GM23338 (cell line): ENCODE results near the gene BEST4. TPM values are rescaled to one million over a fixed set of nuclear protein-coding genes. Genes with fewer than 3 reads are reported as not detected.

Source experiments
- ATAC-seq: fragments of 200-7000 bp; cut with Tn5 transposase; 3 replicates; pipeline ENCODE4 v1.9.1; 2020
- DNase-seq: peaks from one replicate; pipeline ENCODE4 v3.0.0-alpha.2; 2015; ENCODE audit warnings: low spot score
- H2AFZ ChIP-seq: fragments of 200-600 bp; sonication (generic); 2 replicates; pipeline ENCODE4 v1.8.0; 2016; ENCODE audit warnings: antibody characterized with exemption, mild to moderate bottlenecking, moderate library complexity
- H3F3A ChIP-seq: fragments of 200-600 bp; sonication (generic); replicated peaks from 2 replicates; pipeline ENCODE4 v1.8.0; 2017; ENCODE audit warnings: antibody characterized with exemption, mixed run types, low read depth
- H3K27ac ChIP-seq: fragments of 200-600 bp; sonication (generic); 2 replicates; pipeline ENCODE4 v1.6.1; 2016; ENCODE audit warnings: low read depth
- H3K27me3 ChIP-seq: fragments of 200-600 bp; sonication (generic); 2 replicates; pipeline ENCODE4 v1.8.0; 2016; ENCODE audit warnings: mild to moderate bottlenecking, mixed run types, moderate library complexity; ENCODE audit not compliant: insufficient read depth
- H3K36me3 ChIP-seq: fragments of 200-600 bp; sonication (generic); 2 replicates; pipeline ENCODE4 v1.8.0; 2016; ENCODE audit warnings: mild to moderate bottlenecking; ENCODE audit not compliant: insufficient read depth
- H3K4me1 ChIP-seq: fragments of 200-600 bp; sonication (generic); 2 replicates; pipeline ENCODE4 v1.8.0; 2016; ENCODE audit warnings: mild to moderate bottlenecking, moderate library complexity; ENCODE audit not compliant: insufficient read depth
- H3K4me2 ChIP-seq: fragments of 200-600 bp; sonication (generic); 2 replicates; pipeline ENCODE4 v1.7.1; 2017; ENCODE audit warnings: mixed run types
- H3K4me3 ChIP-seq: fragments of 200-600 bp; sonication (generic); 2 replicates; pipeline ENCODE4 v1.6.1; 2016; ENCODE audit warnings: mixed run types
- H3K79me2 ChIP-seq: fragments of 200-600 bp; sonication (generic); replicated peaks from 2 replicates; pipeline ENCODE4 v1.8.0; 2017; ENCODE audit warnings: mild to moderate bottlenecking; ENCODE audit not compliant: insufficient read depth
- H3K9me2 ChIP-seq: fragments of 200-600 bp; sonication (generic); 2 replicates; pipeline ENCODE4 v1.8.0; 2017; ENCODE audit not compliant: insufficient read depth
- H4K20me1 ChIP-seq: fragments of 200-600 bp; sonication (generic); replicated peaks from 2 replicates; pipeline ENCODE4 v1.8.0; 2017; ENCODE audit warnings: mild to moderate bottlenecking; ENCODE audit not compliant: insufficient read depth
- H3K27ac Mint-ChIP-seq: 2 replicates; pipeline ENCODE4 v1.8.0; 2020; ENCODE audit warnings: inconsistent platforms, mild to moderate bottlenecking, moderate library complexity, mixed read lengths
- H3K27me3 Mint-ChIP-seq: 3 replicates; pipeline ENCODE4 v1.8.0; 2022; ENCODE audit warnings: low read depth, mild to moderate bottlenecking, moderate library complexity, mixed read lengths, inconsistent platforms; ENCODE audit not compliant: insufficient read depth, poor library complexity
- H3K36me3 Mint-ChIP-seq: 3 replicates; pipeline ENCODE4 v1.8.0; 2021; ENCODE audit warnings: low read depth, mild to moderate bottlenecking, inconsistent platforms, moderate library complexity, mixed read lengths
- H3K4me1 Mint-ChIP-seq: 3 replicates; pipeline ENCODE4 v1.8.0; 2020; ENCODE audit warnings: mild to moderate bottlenecking, inconsistent platforms, mixed read lengths
- H3K4me3 Mint-ChIP-seq: 3 replicates; pipeline ENCODE4 v1.8.0; 2021; ENCODE audit warnings: moderate library complexity, mild to moderate bottlenecking, inconsistent platforms, mixed read lengths
- H3K9me3 Mint-ChIP-seq: 3 replicates; pipeline ENCODE4 v1.8.0; 2020; ENCODE audit warnings: moderate library complexity, mild to moderate bottlenecking, inconsistent platforms, mixed read lengths
- CREB1 ChIP-seq: fragments of 250-450 bp; sonication (Bioruptor Pico); IDR thresholded peaks from 2 replicates; pipeline ENCODE4 v1.5.0; 2020; ENCODE audit warnings: low read depth, mild to moderate bottlenecking, moderate library complexity
- CTCF ChIP-seq, 2 experiments: fragments of 200-600 bp in 1 of 2; sonication (generic) in 1 of 2; conservative IDR thresholded peaks; 2 replicates each; pipeline versions ENCODE4 v1.5.1 to v1.6.1; 2016 to 2017; ENCODE audit warnings: antibody characterized with exemption in 2 of 2, low read depth in 2 of 2, mild to moderate bottlenecking in 2 of 2, moderate library complexity in 1 of 2
- EZH2 ChIP-seq: fragments of 200-600 bp; sonication (generic); IDR thresholded peaks from one replicate; pipeline ENCODE4 v1.8.0; 2017; ENCODE audit warnings: antibody characterized with exemption, mild to moderate bottlenecking, low read depth; ENCODE audit not compliant: unreplicated experiment
- JUNB ChIP-seq: IDR thresholded peaks from one replicate; pipeline ENCODE4 v1.6.1; 2016; ENCODE audit warnings: antibody characterized with exemption; ENCODE audit not compliant: unreplicated experiment
- POLR2AphosphoS5 ChIP-seq: IDR thresholded peaks from 2 replicates; pipeline ENCODE4 v1.6.1; 2016; ENCODE audit warnings: antibody characterized with exemption, low read depth
- ZNF114 ChIP-seq: fragments of 250-450 bp; sonication (Bioruptor Pico); IDR thresholded peaks from 2 replicates; pipeline ENCODE4 v1.5.0; 2020; ENCODE audit warnings: mild to moderate bottlenecking, moderate library complexity
- ZNF462 ChIP-seq: fragments of 250-450 bp; sonication (Bioruptor Pico); IDR thresholded peaks from 2 replicates; pipeline ENCODE4 v1.5.0; 2020; ENCODE audit warnings: mild to moderate bottlenecking, moderate library complexity
- polyA plus RNA-seq: library from polyadenylated mRNA; unstranded; fragments of >200 nt; fragmentation: Nextera tagmentation; extraction: Ambion mirVana; gene quantifications from 2 replicates; pipeline ENCODE4 v1.2.1, GENCODE V29; 2016
- total RNA-seq: library from RNA; depleted of rRNA; stranded (reverse); fragments of >200 nt; shearing (Covaris generic); gene quantifications from 2 replicates; pipeline ENCODE4 v1.2.3, GENCODE V29; 2014
- TF ChIP-seq, protein P1 (sequence below): IDR thresholded peaks from one replicate; pipeline ENCODE4 v1.6.1; 2018; ENCODE audit warnings: antibody characterized with exemption; ENCODE audit not compliant: unreplicated experiment
- TF ChIP-seq, protein P2 (sequence below): IDR thresholded peaks from 2 replicates; pipeline ENCODE4 v1.6.1; 2016; ENCODE audit warnings: antibody characterized with exemption

Gene BEST4
- total and polyA plus RNA-seq, 2 experiments from 2014 or later: 0.63 to 1.6 TPM

DNA sequence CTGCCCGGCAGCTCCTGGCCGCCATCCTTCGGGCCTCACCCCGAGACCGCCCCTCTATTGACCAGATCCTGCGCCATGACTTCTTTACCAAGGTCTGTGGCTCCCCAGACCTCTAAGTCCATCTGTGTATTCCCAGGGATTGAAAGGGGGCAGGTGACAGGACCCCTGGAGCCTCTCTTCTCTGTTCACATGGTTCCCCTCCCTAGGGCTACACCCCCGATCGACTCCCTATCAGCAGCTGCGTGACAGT, 15.0 kb upstream of the BEST4 start:
- Histone ChIP-seq H3K79me2 (0 out of 2 replicates have a peak, but pooled peaks cover 3% of the 10 kb centered on the region), H3K4me1 (peaks cover 22% of the 10 kb centered on the region), H3K27me3 (no peaks in the 10 kb centered on the region), H3F3A (peaks cover 18% of the 10 kb centered on the region; the same call in 1 of the 2 replicates), H3K4me2 (no peak overlapping the region), H4K20me1 (no peaks in the 10 kb centered on the region), H2AFZ (no peak overlapping the region), H3K27ac (no peak overlapping the region), H3K4me3 (no peak overlapping the region), H3K9me2 (no peaks in the 10 kb centered on the region), H3K36me3 (no peaks in the 10 kb centered on the region; the same call in 1 of the 2 replicates)
- Mint-ChIP-seq H3K27me3 (peaks cover 13% of the 10 kb centered on the region), H3K36me3 (peaks cover 41% of the 10 kb centered on the region), H3K27ac (no peak overlapping the region; the same call in 1 of the 2 replicates), H3K4me3 (no peak overlapping the region), H3K4me1 (peaks cover 25% of the 10 kb centered on the region), H3K9me3 (no peaks in the 10 kb centered on the region)
- TF ChIP-seq, protein P1, sequence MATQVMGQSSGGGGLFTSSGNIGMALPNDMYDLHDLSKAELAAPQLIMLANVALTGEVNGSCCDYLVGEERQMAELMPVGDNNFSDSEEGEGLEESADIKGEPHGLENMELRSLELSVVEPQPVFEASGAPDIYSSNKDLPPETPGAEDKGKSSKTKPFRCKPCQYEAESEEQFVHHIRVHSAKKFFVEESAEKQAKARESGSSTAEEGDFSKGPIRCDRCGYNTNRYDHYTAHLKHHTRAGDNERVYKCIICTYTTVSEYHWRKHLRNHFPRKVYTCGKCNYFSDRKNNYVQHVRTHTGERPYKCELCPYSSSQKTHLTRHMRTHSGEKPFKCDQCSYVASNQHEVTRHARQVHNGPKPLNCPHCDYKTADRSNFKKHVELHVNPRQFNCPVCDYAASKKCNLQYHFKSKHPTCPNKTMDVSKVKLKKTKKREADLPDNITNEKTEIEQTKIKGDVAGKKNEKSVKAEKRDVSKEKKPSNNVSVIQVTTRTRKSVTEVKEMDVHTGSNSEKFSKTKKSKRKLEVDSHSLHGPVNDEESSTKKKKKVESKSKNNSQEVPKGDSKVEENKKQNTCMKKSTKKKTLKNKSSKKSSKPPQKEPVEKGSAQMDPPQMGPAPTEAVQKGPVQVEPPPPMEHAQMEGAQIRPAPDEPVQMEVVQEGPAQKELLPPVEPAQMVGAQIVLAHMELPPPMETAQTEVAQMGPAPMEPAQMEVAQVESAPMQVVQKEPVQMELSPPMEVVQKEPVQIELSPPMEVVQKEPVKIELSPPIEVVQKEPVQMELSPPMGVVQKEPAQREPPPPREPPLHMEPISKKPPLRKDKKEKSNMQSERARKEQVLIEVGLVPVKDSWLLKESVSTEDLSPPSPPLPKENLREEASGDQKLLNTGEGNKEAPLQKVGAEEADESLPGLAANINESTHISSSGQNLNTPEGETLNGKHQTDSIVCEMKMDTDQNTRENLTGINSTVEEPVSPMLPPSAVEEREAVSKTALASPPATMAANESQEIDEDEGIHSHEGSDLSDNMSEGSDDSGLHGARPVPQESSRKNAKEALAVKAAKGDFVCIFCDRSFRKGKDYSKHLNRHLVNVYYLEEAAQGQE: no peak
- TF ChIP-seq EZH2 (no peak), CREB1 (no peak), ZNF462 (no peak), CTCF (conservative IDR thresholded peaks at IDR 0.05; ENCODE audit: low read depth in 2 of 2) (no peak), ZNF114 (no peak), POLR2AphosphoS5 (no peak), JUNB (no peak)
- TF ChIP-seq, protein P2, sequence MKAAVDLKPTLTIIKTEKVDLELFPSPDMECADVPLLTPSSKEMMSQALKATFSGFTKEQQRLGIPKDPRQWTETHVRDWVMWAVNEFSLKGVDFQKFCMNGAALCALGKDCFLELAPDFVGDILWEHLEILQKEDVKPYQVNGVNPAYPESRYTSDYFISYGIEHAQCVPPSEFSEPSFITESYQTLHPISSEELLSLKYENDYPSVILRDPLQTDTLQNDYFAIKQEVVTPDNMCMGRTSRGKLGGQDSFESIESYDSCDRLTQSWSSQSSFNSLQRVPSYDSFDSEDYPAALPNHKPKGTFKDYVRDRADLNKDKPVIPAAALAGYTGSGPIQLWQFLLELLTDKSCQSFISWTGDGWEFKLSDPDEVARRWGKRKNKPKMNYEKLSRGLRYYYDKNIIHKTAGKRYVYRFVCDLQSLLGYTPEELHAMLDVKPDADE: no peak
- DNase-seq: no peak
- no peak for ATAC-seq
